HEK293 (cell line): ENCODE data around the gene VHLL.

Source experiments
- GLI2 ChIP-seq: fragments of 450-650 bp; formaldehyde crosslinking; IDR thresholded peaks from 2 replicates; pipeline ENCODE4; 2017; ENCODE audit warnings: missing biosample characterization, missing genetic modification characterization, low read depth, borderline replicate concordance
- HOXC10 ChIP-seq: sonication (generic); formaldehyde crosslinking; IDR thresholded peaks from 2 replicates; pipeline ENCODE4 v1.8.1; 2023; ENCODE audit warnings: mild to moderate bottlenecking, missing genetic modification reagents
- KLF10 ChIP-seq: fragments of 450-650 bp; IDR thresholded peaks from 2 replicates; pipeline ENCODE4 v1.5.1; 2018; ENCODE audit warnings: missing biosample characterization, mild to moderate bottlenecking, missing genetic modification characterization
- KLF9 ChIP-seq: fragments of 450-650 bp; formaldehyde crosslinking; IDR thresholded peaks from 2 replicates; pipeline ENCODE4 v1.5.1; 2016; ENCODE audit warnings: missing biosample characterization, missing genetic modification characterization, low read depth
- OSR2 ChIP-seq: fragments of 450-650 bp; formaldehyde crosslinking; IDR thresholded peaks from 2 replicates; pipeline ENCODE4 v1.5.1; 2016; ENCODE audit warnings: missing biosample characterization, missing genetic modification characterization
- OVOL3 ChIP-seq: fragments of 450-650 bp; formaldehyde crosslinking; IDR thresholded peaks from 2 replicates; pipeline ENCODE4 v1.5.1; 2016; ENCODE audit warnings: missing biosample characterization, missing genetic modification characterization
- REPIN1 ChIP-seq: fragments of 450-650 bp; formaldehyde crosslinking; IDR thresholded peaks from 2 replicates; pipeline ENCODE4 v1.5.1; 2017; ENCODE audit warnings: missing biosample characterization, missing genetic modification characterization, low read depth
- SP2 ChIP-seq: fragments of 450-650 bp; formaldehyde crosslinking; IDR thresholded peaks from 2 replicates; pipeline ENCODE4 v1.5.1; 2016; ENCODE audit warnings: missing biosample characterization, missing genetic modification characterization
- SP3 ChIP-seq: fragments of 450-650 bp; formaldehyde crosslinking; IDR thresholded peaks from 2 replicates; pipeline ENCODE4 v1.5.1; 2016; ENCODE audit warnings: missing biosample characterization, missing genetic modification characterization
- TCF7L2 ChIP-seq: IDR thresholded peaks from 2 replicates; pipeline ENCODE4 v1.6.1; 2011; ENCODE audit warnings: low read depth, mild to moderate bottlenecking, inconsistent platforms, low read length, moderate library complexity, borderline replicate concordance
- ZFHX2 ChIP-seq: fragments of 450-650 bp; formaldehyde crosslinking; conservative IDR thresholded peaks from 2 replicates; pipeline ENCODE4 v1.5.1; 2016; ENCODE audit warnings: missing biosample characterization, missing genetic modification characterization
- ZFP3 ChIP-seq: fragments of 450-650 bp; formaldehyde crosslinking; IDR thresholded peaks from 2 replicates; pipeline ENCODE4 v1.5.1; 2016; ENCODE audit warnings: low read depth, missing biosample characterization, missing genetic modification characterization
- ZFP37 ChIP-seq: fragments of 450-650 bp; formaldehyde crosslinking; IDR thresholded peaks from 2 replicates; pipeline ENCODE4 v1.5.1; 2016; ENCODE audit warnings: missing biosample characterization, missing genetic modification characterization
- ZFP41 ChIP-seq: fragments of 450-650 bp; formaldehyde crosslinking; IDR thresholded peaks from 2 replicates; pipeline ENCODE4 v1.5.1; 2016; ENCODE audit warnings: missing biosample characterization, missing genetic modification characterization, borderline replicate concordance
- ZIC2 ChIP-seq: fragments of 450-650 bp; formaldehyde crosslinking; IDR thresholded peaks from 2 replicates; pipeline ENCODE4 v1.5.1; 2016; ENCODE audit warnings: missing biosample characterization, missing genetic modification characterization
- ZNF10 ChIP-seq: fragments of 450-650 bp; formaldehyde crosslinking; IDR thresholded peaks from 2 replicates; pipeline ENCODE4 v1.5.1; 2017; ENCODE audit warnings: missing biosample characterization, missing genetic modification characterization
- ZNF112 ChIP-seq: fragments of 450-650 bp; formaldehyde crosslinking; IDR thresholded peaks from 2 replicates; pipeline ENCODE4 v1.5.0; 2017; ENCODE audit warnings: missing biosample characterization, missing genetic modification characterization
- ZNF157 ChIP-seq: fragments of 450-650 bp; formaldehyde crosslinking; IDR thresholded peaks from 2 replicates; pipeline ENCODE4 v1.5.1; 2016; ENCODE audit warnings: missing biosample characterization, missing genetic modification characterization
- ZNF175 ChIP-seq: fragments of 450-650 bp; formaldehyde crosslinking; IDR thresholded peaks from 2 replicates; pipeline ENCODE4 v1.5.1; 2016; ENCODE audit warnings: missing biosample characterization, missing genetic modification characterization
- ZNF24 ChIP-seq: fragments of 450-650 bp; formaldehyde crosslinking; IDR thresholded peaks from 2 replicates; pipeline ENCODE4 v1.5.1; 2016; ENCODE audit warnings: missing biosample characterization, missing genetic modification characterization
- ZNF324 ChIP-seq: fragments of 450-650 bp; formaldehyde crosslinking; IDR thresholded peaks from 2 replicates; pipeline ENCODE4 v1.5.1; 2016; ENCODE audit warnings: missing biosample characterization, missing genetic modification characterization
- ZNF335 ChIP-seq: fragments of 450-650 bp; formaldehyde crosslinking; conservative IDR thresholded peaks from 2 replicates; pipeline ENCODE4 v1.5.1; 2016; ENCODE audit warnings: missing biosample characterization, missing genetic modification characterization
- ZNF350 ChIP-seq: fragments of 450-650 bp; formaldehyde crosslinking; IDR thresholded peaks from 2 replicates; pipeline ENCODE4 v1.5.0; 2017; ENCODE audit warnings: missing biosample characterization, mild to moderate bottlenecking, missing genetic modification characterization
- ZNF366 ChIP-seq: fragments of 450-650 bp; formaldehyde crosslinking; conservative IDR thresholded peaks from 2 replicates; pipeline ENCODE4 v1.5.1; 2016; ENCODE audit warnings: missing biosample characterization, missing genetic modification characterization
- ZNF391 ChIP-seq: fragments of 450-650 bp; formaldehyde crosslinking; IDR thresholded peaks from 2 replicates; pipeline ENCODE4 v1.5.1; 2016; ENCODE audit warnings: low read depth, missing biosample characterization, missing genetic modification characterization, borderline replicate concordance
- ZNF394 ChIP-seq: fragments of 450-650 bp; formaldehyde crosslinking; IDR thresholded peaks from 2 replicates; pipeline ENCODE4 v1.5.1; 2016; ENCODE audit warnings: missing biosample characterization, missing genetic modification characterization, mild to moderate bottlenecking, moderate library complexity, borderline replicate concordance
- ZNF544 ChIP-seq: fragments of 450-650 bp; formaldehyde crosslinking; IDR thresholded peaks from 2 replicates; pipeline ENCODE4 v1.5.0; 2017; ENCODE audit warnings: missing biosample characterization, missing genetic modification characterization
- ZNF571 ChIP-seq: fragments of 450-650 bp; formaldehyde crosslinking; IDR thresholded peaks from 2 replicates; pipeline ENCODE4 v1.5.0; 2017; ENCODE audit warnings: missing biosample characterization, missing genetic modification characterization
- ZNF600 ChIP-seq: fragments of 450-650 bp; formaldehyde crosslinking; IDR thresholded peaks from 2 replicates; pipeline ENCODE4 v1.5.1; 2016; ENCODE audit warnings: missing biosample characterization, missing genetic modification characterization
- ZNF621 ChIP-seq: fragments of 450-650 bp; formaldehyde crosslinking; IDR thresholded peaks from 2 replicates; pipeline ENCODE4 v1.5.1; 2017; ENCODE audit warnings: missing biosample characterization, missing genetic modification characterization
- ZNF624 ChIP-seq: fragments of 450-650 bp; formaldehyde crosslinking; IDR thresholded peaks from 2 replicates; pipeline ENCODE4 v1.5.1; 2017; ENCODE audit warnings: missing biosample characterization, missing genetic modification characterization
- ZNF629 ChIP-seq: fragments of 450-650 bp; formaldehyde crosslinking; IDR thresholded peaks from 2 replicates; pipeline ENCODE4 v1.5.1; 2017; ENCODE audit warnings: missing biosample characterization, missing genetic modification characterization
- ZNF664 ChIP-seq: fragments of 450-650 bp; formaldehyde crosslinking; IDR thresholded peaks from 2 replicates; pipeline ENCODE4 v1.5.1; 2016; ENCODE audit warnings: missing biosample characterization, missing genetic modification characterization
- ZNF670 ChIP-seq: fragments of 450-650 bp; formaldehyde crosslinking; IDR thresholded peaks from 2 replicates; pipeline ENCODE4 v1.5.1; 2016; ENCODE audit warnings: missing biosample characterization, missing genetic modification characterization, low read depth
- ZNF707 ChIP-seq: fragments of 450-650 bp; formaldehyde crosslinking; IDR thresholded peaks from 2 replicates; pipeline ENCODE4 v1.5.1; 2016; ENCODE audit warnings: missing biosample characterization, missing genetic modification characterization
- ZNF843 ChIP-seq: fragments of 450-650 bp; formaldehyde crosslinking; IDR thresholded peaks from 2 replicates; pipeline ENCODE4 v1.5.1; 2016; ENCODE audit warnings: missing biosample characterization, missing genetic modification characterization
- ZSCAN30 ChIP-seq: fragments of 450-650 bp; IDR thresholded peaks from 2 replicates; pipeline ENCODE4 v1.5.1; 2018; ENCODE audit warnings: missing biosample characterization, mild to moderate bottlenecking, missing genetic modification characterization, moderate library complexity
- TF ChIP-seq, protein P1 (sequence below): fragments of 450-650 bp; formaldehyde crosslinking; IDR thresholded peaks from 2 replicates; pipeline ENCODE4 v1.5.1; 2016; ENCODE audit warnings: missing biosample characterization, missing genetic modification characterization
- TF ChIP-seq, protein P2 (sequence below): fragments of 450-650 bp; IDR thresholded peaks from 2 replicates; pipeline ENCODE4 v1.5.1; 2018; ENCODE audit warnings: missing biosample characterization, missing genetic modification characterization
- TF ChIP-seq, protein P3 (sequence below): fragments of 450-650 bp; formaldehyde crosslinking; IDR thresholded peaks from 2 replicates; pipeline ENCODE4 v1.5.1; 2016; ENCODE audit warnings: missing biosample characterization, missing genetic modification characterization

VHLL gene

DNA sequence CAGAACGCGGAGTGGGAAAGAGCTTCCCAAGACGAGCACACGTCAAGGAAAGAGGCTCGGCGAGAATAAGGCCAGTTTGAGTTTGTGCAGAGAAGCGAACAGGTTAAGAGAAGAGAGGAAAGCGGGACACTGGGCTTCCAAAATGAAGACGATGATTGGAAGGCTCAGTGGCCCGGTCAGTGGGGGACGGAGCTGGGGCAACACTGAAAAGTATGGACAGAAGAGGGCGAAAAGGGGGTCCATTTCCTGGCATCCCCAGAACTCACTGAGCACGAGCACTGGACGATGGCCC lies 38.7 kb upstream of the VHLL start (continued):
- TF ChIP-seq ZFP3: no peak
- TF ChIP-seq ZNF843: 0 out of 2 replicates have a peak, but pooled peaks have one; percentile 34
- no peak for TF ChIP-seq ZNF112 (tag by site-specific recombination)
- TF ChIP-seq SP2: no peak
- no peak for TF ChIP-seq KLF10 (tag by site-specific recombination)
- no peak for TF ChIP-seq ZNF366 (tag by site-specific recombination)
- no peak for TF ChIP-seq ZNF335 (tag by site-specific recombination)
- no peak for TF ChIP-seq ZNF670 (tag by site-specific recombination)
- no peak for TF ChIP-seq ZNF394 (tag by site-specific recombination)
- no peak for TF ChIP-seq SP3 (tag by site-specific recombination)
- TF ChIP-seq ZNF624 (tag by site-specific recombination): no peak
- no peak for TF ChIP-seq OVOL3
- TF ChIP-seq ZNF350 (tag by site-specific recombination): no peak
- TF ChIP-seq GLI2 (tag by site-specific recombination): no peak
- TF ChIP-seq ZNF391 (tag by site-specific recombination): peak; percentile 83; the same call in 1 of the 2 replicates
- TF ChIP-seq ZFP41 (tag by site-specific recombination): no peak
- TF ChIP-seq ZNF544 (tag by site-specific recombination): no peak
- TF ChIP-seq, protein P1, sequence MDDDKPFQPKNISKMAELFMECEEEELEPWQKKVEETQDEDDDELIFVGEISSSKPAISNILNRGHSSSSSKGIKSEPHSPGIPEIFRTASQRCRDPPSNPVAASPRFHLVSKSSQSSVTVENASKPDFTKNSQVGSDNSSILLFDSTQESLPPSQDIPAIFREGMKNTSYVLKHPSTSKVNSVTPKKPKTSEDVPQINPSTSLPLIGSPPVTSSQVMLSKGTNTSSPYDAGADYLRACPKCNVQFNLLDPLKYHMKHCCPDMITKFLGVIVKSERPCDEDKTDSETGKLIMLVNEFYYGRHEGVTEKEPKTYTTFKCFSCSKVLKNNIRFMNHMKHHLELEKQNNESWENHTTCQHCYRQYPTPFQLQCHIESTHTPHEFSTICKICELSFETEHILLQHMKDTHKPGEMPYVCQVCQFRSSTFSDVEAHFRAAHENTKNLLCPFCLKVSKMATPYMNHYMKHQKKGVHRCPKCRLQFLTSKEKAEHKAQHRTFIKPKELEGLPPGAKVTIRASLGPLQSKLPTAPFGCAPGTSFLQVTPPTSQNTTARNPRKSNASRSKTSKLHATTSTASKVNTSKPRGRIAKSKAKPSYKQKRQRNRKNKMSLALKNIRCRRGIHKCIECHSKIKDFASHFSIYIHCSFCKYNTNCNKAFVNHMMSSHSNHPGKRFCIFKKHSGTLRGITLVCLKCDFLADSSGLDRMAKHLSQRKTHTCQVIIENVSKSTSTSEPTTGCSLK (tag by site-specific recombination): no peak
- no peak for TF ChIP-seq ZNF10 (tag by site-specific recombination)
- TF ChIP-seq KLF9: peak; percentile 23; the same call in 1 of the 2 replicates
- TF ChIP-seq ZNF621 (tag by site-specific recombination): no peak
- TF ChIP-seq ZNF707 (tag by site-specific recombination): no peak
- no peak for TF ChIP-seq ZNF629 (tag by site-specific recombination)
- no peak for TF ChIP-seq ZNF600 (tag by site-specific recombination)
- no peak for TF ChIP-seq ZIC2
- no peak for TF ChIP-seq ZNF175
- TF ChIP-seq ZNF157: no peak
- no peak for TF ChIP-seq HOXC10 (CRISPR knock-in tag)
- TF ChIP-seq OSR2 (tag by site-specific recombination): no peak
- peak; percentile 41; the same call in 1 of the 2 replicates for TF ChIP-seq ZNF324 (tag by site-specific recombination)
- no peak for TF ChIP-seq ZNF571 (tag by site-specific recombination)
- TF ChIP-seq, protein P2, sequence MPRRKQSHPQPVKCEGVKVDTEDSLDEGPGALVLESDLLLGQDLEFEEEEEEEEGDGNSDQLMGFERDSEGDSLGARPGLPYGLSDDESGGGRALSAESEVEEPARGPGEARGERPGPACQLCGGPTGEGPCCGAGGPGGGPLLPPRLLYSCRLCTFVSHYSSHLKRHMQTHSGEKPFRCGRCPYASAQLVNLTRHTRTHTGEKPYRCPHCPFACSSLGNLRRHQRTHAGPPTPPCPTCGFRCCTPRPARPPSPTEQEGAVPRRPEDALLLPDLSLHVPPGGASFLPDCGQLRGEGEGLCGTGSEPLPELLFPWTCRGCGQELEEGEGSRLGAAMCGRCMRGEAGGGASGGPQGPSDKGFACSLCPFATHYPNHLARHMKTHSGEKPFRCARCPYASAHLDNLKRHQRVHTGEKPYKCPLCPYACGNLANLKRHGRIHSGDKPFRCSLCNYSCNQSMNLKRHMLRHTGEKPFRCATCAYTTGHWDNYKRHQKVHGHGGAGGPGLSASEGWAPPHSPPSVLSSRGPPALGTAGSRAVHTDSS (tag by site-specific recombination): no peak
- no peak; the same call in 1 of the 2 replicates for TF ChIP-seq ZFP37 (tag by site-specific recombination)
- TF ChIP-seq ZSCAN30 (tag by site-specific recombination): peak; percentile 34; the same call in 1 of the 2 replicates
- TF ChIP-seq ZNF24 (tag by site-specific recombination): peak; percentile 69; the same call in 1 of the 2 replicates
- TF ChIP-seq, protein P3, sequence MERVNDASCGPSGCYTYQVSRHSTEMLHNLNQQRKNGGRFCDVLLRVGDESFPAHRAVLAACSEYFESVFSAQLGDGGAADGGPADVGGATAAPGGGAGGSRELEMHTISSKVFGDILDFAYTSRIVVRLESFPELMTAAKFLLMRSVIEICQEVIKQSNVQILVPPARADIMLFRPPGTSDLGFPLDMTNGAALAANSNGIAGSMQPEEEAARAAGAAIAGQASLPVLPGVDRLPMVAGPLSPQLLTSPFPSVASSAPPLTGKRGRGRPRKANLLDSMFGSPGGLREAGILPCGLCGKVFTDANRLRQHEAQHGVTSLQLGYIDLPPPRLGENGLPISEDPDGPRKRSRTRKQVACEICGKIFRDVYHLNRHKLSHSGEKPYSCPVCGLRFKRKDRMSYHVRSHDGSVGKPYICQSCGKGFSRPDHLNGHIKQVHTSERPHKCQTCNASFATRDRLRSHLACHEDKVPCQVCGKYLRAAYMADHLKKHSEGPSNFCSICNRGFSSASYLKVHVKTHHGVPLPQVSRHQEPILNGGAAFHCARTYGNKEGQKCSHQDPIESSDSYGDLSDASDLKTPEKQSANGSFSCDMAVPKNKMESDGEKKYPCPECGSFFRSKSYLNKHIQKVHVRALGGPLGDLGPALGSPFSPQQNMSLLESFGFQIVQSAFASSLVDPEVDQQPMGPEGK (tag by site-specific recombination): no peak; the same call in 1 of the 2 replicates
- TF ChIP-seq ZNF664 (tag by site-specific recombination): no peak
- TF ChIP-seq ZFHX2 (tag by site-specific recombination): peak; percentile 9; the same call in 1 of the 2 replicates
- TF ChIP-seq TCF7L2: no peak
- no peak for TF ChIP-seq REPIN1 (tag by site-specific recombination)
